GM23248 (cell line): ENCODE measurements around the gene PRELID1.

Experiments used
- EZH2 ChIP-seq: fragments of 200-600 bp; sonication (generic); IDR thresholded peaks from 2 replicates; pipeline ENCODE4 v1.6.1; 2018; ENCODE audit warnings: antibody characterized with exemption, mild to moderate bottlenecking; ENCODE audit not compliant: insufficient read depth, poor library complexity, severe bottlenecking
- EZH2phosphoT487 ChIP-seq: fragments of 200-600 bp; sonication (generic); IDR thresholded peaks from 2 replicates; pipeline ENCODE4 v1.6.1; 2018; ENCODE audit warnings: antibody characterized with exemption, moderate library complexity, mild to moderate bottlenecking, low read depth; ENCODE audit not compliant: insufficient read depth

GRCh38 chr5:177330991-177331842 is 27.6 kb downstream of the PRELID1 start:
- TF ChIP-seq EZH2 (no peak), EZH2phosphoT487 (no peak)
